ENCODE results near the gene COL12A1.
A peak's percentile ranks its signal among the peaks of the same experiment; 100 is the strongest.

- TF ChIP-seq CTCF (IDR thresholded peaks at IDR 0.05; ENCODE audit: insufficient read depth, low read length) = peak; percentile 48
- TF ChIP-seq POLR2AphosphoS5 (IDR thresholded peaks at IDR 0.05; ENCODE audit: low read depth) = no peak
- no peak for TF ChIP-seq GABPA (IDR thresholded peaks at IDR 0.05; ENCODE audit: low read depth)
Measured at GRCh38 chr6:75208298-75209183, 2.7 kb upstream of the COL12A1 start.

Data from HL-60 (cell line).